ENCODE measurements around the gene KIF4B.

DNA sequence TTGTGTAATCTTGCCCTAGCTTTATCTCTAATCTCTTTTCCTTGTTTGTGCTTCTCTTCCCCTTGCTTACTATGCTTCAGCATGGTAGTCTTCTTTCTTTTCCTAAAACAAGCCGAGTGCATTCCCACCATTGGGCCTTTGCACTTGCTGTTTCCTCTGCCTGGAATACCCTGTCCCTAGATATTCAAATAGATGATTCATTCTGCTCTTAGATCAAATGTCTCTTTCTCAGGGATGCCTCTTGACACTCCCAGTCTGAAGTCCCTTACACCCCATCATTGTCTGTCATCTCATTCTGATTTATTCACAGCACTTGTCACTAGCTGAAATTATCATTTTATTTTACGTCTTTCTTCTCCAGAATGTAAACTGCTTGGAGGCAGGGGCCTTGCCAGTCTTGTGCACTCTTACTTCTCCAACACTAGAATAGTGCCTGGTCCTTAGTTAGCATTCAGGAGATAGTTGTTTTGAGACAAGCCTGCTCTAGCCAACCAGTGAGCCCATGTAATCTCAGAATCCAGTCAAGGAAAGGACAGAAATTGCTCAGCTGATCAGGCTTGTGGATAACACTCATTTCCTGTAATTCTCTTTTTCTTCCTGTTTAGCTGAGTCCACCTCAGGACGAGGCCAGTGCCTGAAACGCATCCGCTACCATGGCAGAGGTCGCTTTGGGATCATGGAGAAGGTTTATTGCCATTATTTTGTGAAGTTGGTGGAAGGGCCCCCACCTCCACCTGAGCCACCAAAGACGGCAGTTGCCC is 47.3 kb upstream of the KIF4B start:
- no peak for TF ChIP-seq CTCF (IDR thresholded peaks at IDR 0.05)
- TF ChIP-seq POLR2A (IDR thresholded peaks at IDR 0.05), result no peak
